GM12891 (cell line): ENCODE results near the gene ARG2.

ENCODE experiments used
- PAX5 ChIP-seq: IDR thresholded peaks from 2 replicates; pipeline ENCODE4 v1.6.1; 2011; ENCODE audit warnings: low read length, moderate library complexity, mild to moderate bottlenecking; ENCODE audit not compliant: insufficient read depth, severe bottlenecking
- POLR2A ChIP-seq: IDR thresholded peaks from 2 replicates; pipeline ENCODE4 v1.6.1; 2011; ENCODE audit warnings: low read depth, low read length, control low read depth
- POLR2AphosphoS5 ChIP-seq: IDR thresholded peaks from 2 replicates; pipeline ENCODE4 v1.6.1; 2011; ENCODE audit warnings: low read depth, low read length, control low read depth
- POU2F2 ChIP-seq: IDR thresholded peaks from 2 replicates; pipeline ENCODE4 v1.6.1; 2011; ENCODE audit warnings: low read depth, mild to moderate bottlenecking, control low read depth, low read length, moderate library complexity
- SPI1 ChIP-seq: IDR thresholded peaks from 2 replicates; pipeline ENCODE4 v1.6.1; 2011; ENCODE audit warnings: low read depth, low read length, control low read depth
- TAF1 ChIP-seq: IDR thresholded peaks from 2 replicates; pipeline ENCODE4 v1.6.1; 2011; ENCODE audit warnings: low read depth, low read length, control low read depth

DNA sequence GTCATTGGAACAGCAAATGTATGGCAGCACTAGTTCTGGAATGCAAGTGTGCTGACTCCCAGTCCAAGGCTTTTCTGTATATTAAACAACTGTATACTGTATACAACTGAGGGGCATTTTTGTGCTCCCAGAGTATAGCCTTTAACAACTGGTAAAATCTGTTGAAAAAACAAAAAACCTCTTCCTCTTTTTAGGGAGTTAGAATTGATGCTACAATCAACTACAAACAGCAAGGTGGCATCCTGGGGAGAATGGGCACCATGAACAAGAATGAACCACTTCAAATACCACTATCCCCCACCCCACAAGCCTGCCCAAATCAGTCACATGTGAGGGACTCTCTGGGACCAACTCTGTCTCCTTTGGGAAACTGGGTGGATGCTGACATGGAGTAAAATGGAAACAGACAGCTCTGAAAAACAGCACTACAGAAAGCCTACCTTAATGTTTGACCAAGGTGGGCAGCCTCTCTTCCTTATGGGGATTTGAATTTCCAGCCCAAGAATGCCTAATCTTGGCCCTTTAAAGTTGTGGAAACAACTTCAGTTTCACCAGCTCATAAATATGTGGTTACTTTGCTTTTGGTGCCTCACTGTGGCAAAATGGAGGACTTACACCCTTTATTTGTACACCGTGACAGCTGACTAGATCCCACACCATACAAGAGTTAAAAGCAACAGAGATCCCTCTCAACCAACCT lies 47.2 kb downstream of the ARG2 start:
- TF ChIP-seq POLR2AphosphoS5 (no peak), POLR2A (no peak), SPI1 (peak; percentile 80), TAF1 (no peak), POU2F2 (no peak), PAX5 (no peak)
